Inflammatory macrophage (primary cell): ENCODE results near the gene ANKH.
A peak's percentile ranks its signal among the peaks of the same experiment; 100 is the strongest.

ENCODE experiments used
- DNase-seq, 2 donors: peaks; one replicate each; pipeline ENCODE4 v3.0.0-alpha.2; 2020 to 2022

ANKH gene

GRCh38 chr5:14659821-14660607 lies 211.6 kb downstream of the ANKH start:
- peak in 1 of 2 donors; percentile 1 for DNase-seq

- peak in 1 of 2 donors; percentile 1 for DNase-seq
Observed at GRCh38 chr5:14656898-14657297, 214.7 kb downstream of the ANKH start.

DNA sequence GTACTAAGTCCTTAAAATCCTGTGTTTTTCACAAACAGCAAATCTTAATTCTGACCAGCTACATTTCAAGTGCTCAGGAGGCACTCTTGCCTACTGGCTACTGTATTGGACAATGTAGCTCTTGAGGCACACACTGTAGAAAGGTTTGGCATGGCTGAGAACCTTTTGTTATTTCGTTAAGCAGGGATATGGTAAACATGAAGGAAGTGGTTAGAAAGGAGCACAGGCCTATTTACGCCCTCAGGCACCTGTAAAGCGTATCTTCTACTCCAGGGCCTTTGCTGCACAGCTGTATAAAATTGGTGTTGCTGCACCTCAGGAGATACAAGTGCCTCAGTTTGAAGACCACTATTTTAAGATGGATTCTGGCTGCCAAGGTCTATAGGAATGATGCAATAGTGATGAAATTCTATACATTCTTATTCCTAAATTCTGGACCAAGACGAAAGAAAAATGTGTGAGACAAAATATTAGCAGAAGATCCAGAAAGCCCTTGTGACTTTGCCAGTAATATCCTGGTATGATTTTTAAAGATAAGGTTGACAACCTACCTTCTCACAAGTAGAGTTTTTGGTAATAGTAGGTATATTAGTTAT lies 216.3 kb downstream of the ANKH start:
- DNase-seq: peak in 1 of 2 donors; percentile 1
